Keratinocyte (primary cell): ENCODE measurements around the gene KPNA4. TPM values are rescaled to one million over a fixed set of nuclear protein-coding genes. Genes with fewer than 3 reads are reported as not detected.

Source experiments
- DNase-seq: peaks from one replicate; pipeline ENCODE4 v3.0.0-alpha.2; 2011; ENCODE audit warnings: low read depth, missing footprints, low spot score
- FAIRE-seq: peaks from 2 replicates; lab custom pipeline; 2011; peaks lifted over from hg19 to GRCh38; lab: Jason Lieb, UNC
- H2AFZ ChIP-seq: 2 replicates; pipeline ENCODE4 v1.6.0; 2012; ENCODE audit warnings: low read length, control low read depth, inconsistent platforms; ENCODE audit not compliant: control insufficient read depth
- H3K27ac ChIP-seq: 2 replicates; pipeline ENCODE4 v1.5.1; 2011; ENCODE audit warnings: low read length; ENCODE audit not compliant: control insufficient read depth, insufficient read depth
- H3K27me3 ChIP-seq: 3 replicates; pipeline ENCODE4 v1.6.0; 2011; ENCODE audit warnings: low read length; ENCODE audit not compliant: control insufficient read depth, insufficient read depth; ENCODE audit errors: extremely low read depth
- H3K36me3 ChIP-seq, 2 experiments: 2 replicates in 1 of 2; 3 replicates in 1 of 2; pipeline ENCODE4 v1.5.1; 2011; ENCODE audit warnings: low read length in 2 of 2, mild to moderate bottlenecking in 1 of 2; ENCODE audit not compliant: control insufficient read depth in 2 of 2, insufficient read depth in 2 of 2; ENCODE audit errors: extremely low read depth in 1 of 2
- H3K4me1 ChIP-seq: 3 replicates; pipeline ENCODE4 v1.5.1; 2011; ENCODE audit warnings: low read length; ENCODE audit not compliant: control insufficient read depth, insufficient read depth; ENCODE audit errors: extremely low read depth
- H3K4me2 ChIP-seq: 3 replicates; pipeline ENCODE4 v1.6.0; 2011; ENCODE audit warnings: low read depth, low read length; ENCODE audit not compliant: control insufficient read depth, insufficient read depth; ENCODE audit errors: extremely low read depth
- H3K4me3 ChIP-seq, 3 experiments: fragments of 200-600 bp in 1 of 3; sonication (generic) in 1 of 3; 2 replicates in 2 of 3; 3 replicates in 1 of 3; pipeline ENCODE4 v1.5.1; 2011 to 2016; ENCODE audit warnings: low read length in 3 of 3, mild to moderate bottlenecking in 3 of 3, control low read depth in 2 of 3, inconsistent platforms in 1 of 3, low read depth in 1 of 3, mixed read lengths in 1 of 3, mixed run types in 1 of 3, moderate library complexity in 1 of 3; ENCODE audit not compliant: control insufficient read depth in 2 of 3, insufficient read depth in 2 of 3; ENCODE audit errors: extremely low read depth in 1 of 3
- H3K79me2 ChIP-seq: 2 replicates; pipeline ENCODE4 v1.6.0; 2012; ENCODE audit warnings: low read length; ENCODE audit not compliant: control insufficient read depth, insufficient read depth
- H3K9ac ChIP-seq: 3 replicates; pipeline ENCODE4 v1.6.0; 2011; ENCODE audit warnings: low read length; ENCODE audit not compliant: control insufficient read depth, insufficient read depth; ENCODE audit errors: extremely low read depth
- H3K9me1 ChIP-seq: 3 replicates; pipeline ENCODE4 v1.6.0; 2011; ENCODE audit warnings: low read length; ENCODE audit not compliant: control insufficient read depth, insufficient read depth; ENCODE audit errors: extremely low read depth
- H3K9me3 ChIP-seq: 2 replicates; pipeline ENCODE4 v1.5.1; 2012; ENCODE audit warnings: low read depth, low read length; ENCODE audit not compliant: control insufficient read depth
- H4K20me1 ChIP-seq: 3 replicates; pipeline ENCODE4 v1.6.0; 2011; ENCODE audit warnings: low read length; ENCODE audit not compliant: control insufficient read depth, insufficient read depth; ENCODE audit errors: extremely low read depth
- EZH2 ChIP-seq: IDR thresholded peaks from one replicate; pipeline ENCODE4 v1.6.1; 2012; ENCODE audit warnings: inconsistent platforms, mild to moderate bottlenecking, low read length, moderate library complexity
- dilution Hi-C: fragments of 300-500 bp; cut with MboI; formaldehyde crosslinking; loops from one replicate; pipeline ENCODE4 v1.7.0; 2020; ENCODE audit warnings: low sequenced_read_pairs; ENCODE audit not compliant: extremely low pct_ligation_motif_present
- polyA plus RNA-seq, 5 experiments: library from polyadenylated mRNA; depleted of rRNA in 3 of 5; stranded (reverse) in 3 of 5; stranded (forward) in 1 of 5; unstranded in 1 of 5; fragments of >200 nt; gene quantifications; 1 replicate in 1 of 5; 2 replicates in 3 of 5; 3 replicates in 1 of 5; pipeline versions ENCODE4 v1.2.1 to v1.2.3, GENCODE V29; 2011 to 2012; ENCODE audit warnings: missing spikeins in 2 of 5, low read depth in 1 of 5, low replicate concordance in 1 of 5
- TF ChIP-seq, protein P1 (sequence below), 3 experiments: IDR thresholded peaks in 1 of 3; conservative IDR thresholded peaks in 1 of 3; optimal IDR thresholded peaks in 1 of 3; 2 replicates in 2 of 3; 3 replicates in 1 of 3; pipeline versions ENCODE3 to v1.5.1; 2011; ENCODE audit warnings: low read length in 3 of 3, mild to moderate bottlenecking in 3 of 3, moderate library complexity in 2 of 3, control low read depth in 1 of 3, inconsistent platforms in 1 of 3; ENCODE audit not compliant: insufficient read depth in 2 of 3; ENCODE audit errors: extremely low read depth in 1 of 3

Gene KPNA4
- polyA plus RNA-seq, 1 donor (not counting 4 experiments of a cell fraction or from before 2014, with no cell fraction given) = 42.0 TPM

DNA sequence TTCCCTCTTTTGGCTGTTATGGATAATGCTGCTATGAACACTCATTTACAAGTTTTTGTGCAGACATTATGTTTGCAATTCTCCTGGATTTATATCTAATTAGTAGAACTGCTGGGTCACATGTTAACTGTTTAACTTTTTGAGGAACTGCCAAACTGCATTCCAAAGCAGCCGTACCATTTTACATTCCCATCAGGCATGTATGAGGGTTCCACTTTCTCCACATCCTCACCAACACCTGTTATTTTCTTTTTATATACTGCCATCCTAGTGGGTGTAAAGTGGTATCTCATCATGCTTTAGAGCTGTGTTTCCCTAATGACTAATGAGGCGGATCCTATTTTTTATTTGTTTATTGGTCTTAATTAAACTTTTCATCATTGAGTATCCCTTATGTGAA is 9.2 kb downstream of the KPNA4 start:
- FAIRE-seq (no peak), DNase-seq (no peak)
- Histone ChIP-seq H3K4me1 (no peaks in the 10 kb centered on the region), H3K9ac (no peak overlapping the region), H3K36me3 (peaks cover 4% of the 10 kb centered on the region in 2 experiments), H4K20me1 (peaks cover 11% of the 10 kb centered on the region), H3K27me3 (no peaks in the 10 kb centered on the region), H3K4me2 (no peak overlapping the region), H3K9me3 (no peaks in the 10 kb centered on the region), H3K9me1 (no peaks in the 10 kb centered on the region), H3K79me2 (peaks cover 99% of the 10 kb centered on the region), H3K27ac (no peak overlapping the region), H3K4me3 (no peak overlapping the region), H2AFZ (no peak overlapping the region)
- dilution Hi-C loops = no loop called here
- TF ChIP-seq, protein P1, sequence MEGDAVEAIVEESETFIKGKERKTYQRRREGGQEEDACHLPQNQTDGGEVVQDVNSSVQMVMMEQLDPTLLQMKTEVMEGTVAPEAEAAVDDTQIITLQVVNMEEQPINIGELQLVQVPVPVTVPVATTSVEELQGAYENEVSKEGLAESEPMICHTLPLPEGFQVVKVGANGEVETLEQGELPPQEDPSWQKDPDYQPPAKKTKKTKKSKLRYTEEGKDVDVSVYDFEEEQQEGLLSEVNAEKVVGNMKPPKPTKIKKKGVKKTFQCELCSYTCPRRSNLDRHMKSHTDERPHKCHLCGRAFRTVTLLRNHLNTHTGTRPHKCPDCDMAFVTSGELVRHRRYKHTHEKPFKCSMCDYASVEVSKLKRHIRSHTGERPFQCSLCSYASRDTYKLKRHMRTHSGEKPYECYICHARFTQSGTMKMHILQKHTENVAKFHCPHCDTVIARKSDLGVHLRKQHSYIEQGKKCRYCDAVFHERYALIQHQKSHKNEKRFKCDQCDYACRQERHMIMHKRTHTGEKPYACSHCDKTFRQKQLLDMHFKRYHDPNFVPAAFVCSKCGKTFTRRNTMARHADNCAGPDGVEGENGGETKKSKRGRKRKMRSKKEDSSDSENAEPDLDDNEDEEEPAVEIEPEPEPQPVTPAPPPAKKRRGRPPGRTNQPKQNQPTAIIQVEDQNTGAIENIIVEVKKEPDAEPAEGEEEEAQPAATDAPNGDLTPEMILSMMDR (optimal IDR thresholded peaks at IDR 0.05 in 1 of 3, IDR thresholded peaks at IDR 0.05 in 1 of 3, conservative IDR thresholded peaks at IDR 0.05 in 1 of 3; ENCODE audit: extremely low read depth in 1 of 3, insufficient read depth in 2 of 3, low read length in 3 of 3) = no peak
- no peak for TF ChIP-seq EZH2

DNA sequence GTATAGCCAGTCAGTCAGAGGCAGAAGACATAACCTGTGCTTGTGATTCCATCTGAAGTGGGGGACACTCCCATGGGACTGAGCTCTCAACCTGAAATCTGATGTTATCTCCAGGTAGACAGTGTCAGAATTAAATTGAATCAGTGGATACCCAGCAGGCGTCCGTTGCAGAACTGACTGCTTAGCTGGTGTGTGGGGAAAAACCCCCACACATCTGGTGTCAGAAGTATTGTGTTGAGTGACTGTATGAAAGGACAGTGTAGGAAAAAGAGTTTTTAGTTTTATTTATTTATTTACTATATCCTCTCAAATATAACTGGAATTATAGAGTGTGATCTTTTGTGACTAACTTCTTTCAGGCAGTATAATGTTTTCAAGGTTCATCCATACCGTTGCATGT is 10.4 kb downstream of the KPNA4 start:
- Histone ChIP-seq H3K79me2 (peaks cover 99% of the 10 kb centered on the region), H3K4me3 (no peak overlapping the region), H3K9me1 (no peaks in the 10 kb centered on the region), H3K36me3 (peaks cover 4 to 5% of the 10 kb centered on the region in 2 experiments), H3K27me3 (no peaks in the 10 kb centered on the region), H4K20me1 (peaks cover 11% of the 10 kb centered on the region), H3K4me1 (no peaks in the 10 kb centered on the region), H3K9ac (no peak overlapping the region), H3K9me3 (no peaks in the 10 kb centered on the region), H3K27ac (no peak overlapping the region), H3K4me2 (no peak overlapping the region), H2AFZ (no peak overlapping the region)
- DNase-seq (no peak), FAIRE-seq (no peak)
- TF ChIP-seq EZH2 = no peak
- TF ChIP-seq, protein P1 (optimal IDR thresholded peaks at IDR 0.05 in 1 of 3, IDR thresholded peaks at IDR 0.05 in 1 of 3, conservative IDR thresholded peaks at IDR 0.05 in 1 of 3; ENCODE audit: extremely low read depth in 1 of 3, insufficient read depth in 2 of 3, low read length in 3 of 3) = no peak
- dilution Hi-C loops = no loop called here
